ENCODE measurements around the gene ABTB1.

Gene ABTB1

GRCh38 chr3:127644641-127645370 lies 27.9 kb upstream of the ABTB1 start:
- no peak for TF ChIP-seq CTCF (conservative IDR thresholded peaks at IDR 0.05)
- H3K27ac ChIP-seq = no peak overlapping the region

- TF ChIP-seq CTCF (conservative IDR thresholded peaks at IDR 0.05) = no peak
- no peak overlapping the region for H3K27ac ChIP-seq
Observed at GRCh38 chr3:127645371-127646015, 27.3 kb upstream of the ABTB1 start.

- no peak for TF ChIP-seq CTCF (conservative IDR thresholded peaks at IDR 0.05)
- no peak overlapping the region for H3K27ac ChIP-seq
Observed at GRCh38 chr3:127646501-127647046, 26.2 kb upstream of the ABTB1 start.

- TF ChIP-seq CTCF (conservative IDR thresholded peaks at IDR 0.05) = no peak
- H3K27ac ChIP-seq = no peak overlapping the region
Observed at GRCh38 chr3:127647166-127647844, 25.4 kb upstream of the ABTB1 start.

GRCh38 chr3:127647845-127648204 lies 24.9 kb upstream of the ABTB1 start:
- no peak overlapping the region for H3K27ac ChIP-seq
- no peak for TF ChIP-seq CTCF (conservative IDR thresholded peaks at IDR 0.05)

- TF ChIP-seq CTCF (conservative IDR thresholded peaks at IDR 0.05) = no peak
Observed at GRCh38 chr3:127650236-127650635, 22.5 kb upstream of the ABTB1 start.

GRCh38 chr3:127651516-127652172 lies 21.1 kb upstream of the ABTB1 start:
- no peak overlapping the region for H3K27ac ChIP-seq
- no peak for TF ChIP-seq CTCF (conservative IDR thresholded peaks at IDR 0.05)

More at GRCh38 chr3:127650236-127650635, 22.5 kb upstream of the ABTB1 start:
- H3K27ac ChIP-seq = no peak overlapping the region
